Activated naive CD4-positive, alpha-beta T cell treated with anti-CD3 and anti-CD28 coated beads, Interleukin-2, amount 10 ng/mL, durations not matched to agents 7 days and 5 days (primary cell): Measurements from ENCODE around the gene AIF1L.
A peak's percentile ranks its signal among the peaks of the same experiment; 100 is the strongest.

Experiments
- CTCF ChIA-PET: fragments of 350-600 bp; sonication (Branson Sonifier 250); formaldehyde crosslinking; loops from one replicate; lab custom pipeline; 2021; ENCODE audit warnings: antibody characterized with exemption; lab: Charles Lee
- DNase-seq: peaks from one replicate; pipeline ENCODE4 v3.0.0-alpha.2; 2020
- H3K27ac Mint-ChIP-seq: one replicate; pipeline ENCODE4 v1.8.0; 2021; ENCODE audit warnings: mild to moderate bottlenecking, moderate library complexity, mixed read lengths
- H3K27me3 Mint-ChIP-seq: one replicate; pipeline ENCODE4 v1.8.0; 2021; ENCODE audit warnings: mild to moderate bottlenecking, mixed read lengths
- H3K36me3 Mint-ChIP-seq: one replicate; pipeline ENCODE4 v1.8.0; 2021; ENCODE audit warnings: mixed read lengths
- H3K4me1 Mint-ChIP-seq: one replicate; pipeline ENCODE4 v1.8.0; 2021; ENCODE audit warnings: mixed read lengths
- H3K4me3 Mint-ChIP-seq: one replicate; pipeline ENCODE4 v1.8.0; 2021; ENCODE audit warnings: mild to moderate bottlenecking, moderate library complexity, mixed read lengths
- H3K9me3 Mint-ChIP-seq: one replicate; pipeline ENCODE4 v1.8.0; 2021; ENCODE audit warnings: mixed read lengths

The AIF1L gene

DNA sequence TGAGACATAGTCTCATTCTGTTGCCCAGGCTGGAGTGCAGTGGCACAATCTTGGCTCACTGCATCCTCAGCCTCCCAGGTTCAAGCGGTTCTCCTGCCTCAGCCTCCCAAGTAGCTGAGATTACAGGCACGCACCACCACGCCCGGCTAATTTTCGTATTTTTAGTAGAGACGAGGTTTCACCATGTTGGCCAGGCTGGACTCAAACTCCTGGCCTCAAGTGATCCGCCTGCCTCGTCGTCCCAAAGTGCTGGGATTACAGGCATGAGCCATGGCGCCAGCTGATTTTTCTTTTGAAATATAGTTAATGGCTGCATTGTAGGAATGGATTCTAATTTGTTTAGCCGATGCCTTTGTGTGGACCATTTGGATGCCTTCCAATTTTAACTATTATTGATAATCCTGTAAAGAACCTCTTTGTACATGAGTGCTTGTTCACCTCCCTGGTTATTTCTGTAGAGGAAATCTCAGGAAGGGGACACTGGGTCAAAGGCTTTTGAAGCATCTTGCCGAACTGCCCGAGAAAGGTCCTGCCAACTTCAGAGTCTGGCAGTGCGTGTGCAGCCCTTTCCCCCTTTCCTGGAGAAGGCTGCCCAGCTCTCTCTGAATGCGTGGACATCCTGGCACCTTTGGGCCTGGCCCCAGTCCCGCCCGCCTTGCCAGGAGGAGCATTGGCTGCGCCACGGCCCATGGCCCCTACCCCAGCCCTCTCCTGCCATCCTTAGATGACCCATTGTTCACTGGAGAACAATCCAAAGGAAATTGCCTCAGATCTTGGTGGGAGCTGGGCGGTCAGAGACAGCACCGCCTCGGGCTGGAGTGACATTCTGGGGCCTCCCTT is 20.2 kb downstream of the AIF1L start:
- H3K4me1 Mint-ChIP-seq: no peaks in the 10 kb centered on the region
- no peaks in the 10 kb centered on the region for H3K36me3 Mint-ChIP-seq
- no peaks in the 10 kb centered on the region for H3K9me3 Mint-ChIP-seq
- no peak for DNase-seq
- H3K27me3 Mint-ChIP-seq: peaks cover 35% of the 10 kb centered on the region
- no peak overlapping the region for H3K4me3 Mint-ChIP-seq
- no peak overlapping the region for H3K27ac Mint-ChIP-seq
- CTCF ChIA-PET: no interaction called here

DNA sequence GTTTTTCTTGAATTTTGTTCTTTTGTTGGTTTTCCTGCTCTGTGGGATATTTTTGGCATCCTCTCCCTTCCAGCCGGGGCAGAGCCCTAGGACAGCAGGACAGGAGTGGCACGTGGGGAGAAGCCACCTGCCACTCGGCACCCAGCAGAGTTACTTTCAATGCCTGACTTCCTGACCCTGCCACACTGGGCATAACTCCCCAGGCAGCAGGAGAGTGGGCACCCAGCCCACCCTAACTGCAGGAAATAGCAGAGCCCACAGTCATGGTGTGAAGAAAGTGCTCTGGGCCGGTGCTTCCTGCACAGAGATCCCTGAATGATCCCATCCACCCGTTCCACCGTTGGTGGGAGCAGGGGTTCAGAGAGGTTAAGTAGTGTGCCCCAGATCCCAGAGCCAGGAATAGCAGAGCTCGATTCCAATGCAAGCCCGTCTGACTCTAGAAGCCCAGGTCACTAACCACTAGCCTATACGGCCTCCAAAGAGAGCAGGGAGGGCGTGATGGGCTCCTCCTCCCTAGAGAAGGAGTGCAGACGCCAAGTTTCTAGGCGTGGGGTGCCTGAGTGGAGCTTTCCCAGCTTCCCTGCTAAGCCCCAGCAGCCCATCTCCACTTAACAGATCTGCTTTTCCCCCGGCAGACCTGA is 20.9 kb downstream of the AIF1L start:
- H3K27me3 Mint-ChIP-seq: peaks cover 35% of the 10 kb centered on the region
- no peak overlapping the region for H3K4me3 Mint-ChIP-seq
- H3K4me1 Mint-ChIP-seq: no peaks in the 10 kb centered on the region
- no peaks in the 10 kb centered on the region for H3K36me3 Mint-ChIP-seq
- H3K27ac Mint-ChIP-seq: no peak overlapping the region
- CTCF ChIA-PET: no interaction called here
- no peak for DNase-seq
- H3K9me3 Mint-ChIP-seq: no peaks in the 10 kb centered on the region

DNA sequence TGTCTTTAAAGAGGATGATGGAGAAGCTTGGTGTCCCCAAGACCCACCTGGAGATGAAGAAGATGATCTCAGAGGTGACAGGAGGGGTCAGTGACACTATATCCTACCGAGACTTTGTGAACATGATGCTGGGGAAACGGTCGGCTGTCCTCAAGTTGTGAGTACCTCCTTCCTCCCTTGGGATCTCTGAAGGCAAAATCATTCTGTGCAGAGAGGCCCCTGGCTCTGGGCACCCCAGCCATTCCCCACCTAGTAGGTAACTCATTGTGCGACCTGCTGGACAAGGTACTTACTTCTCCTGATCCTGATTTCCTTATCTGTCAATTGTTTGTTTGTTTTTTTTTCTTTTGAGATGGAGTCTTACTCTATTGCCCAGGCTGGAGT is 21.4 kb downstream of the AIF1L start:
- Mint-ChIP-seq H3K27ac (no peak overlapping the region), H3K9me3 (no peaks in the 10 kb centered on the region), H3K36me3 (no peaks in the 10 kb centered on the region), H3K4me1 (no peaks in the 10 kb centered on the region), H3K4me3 (no peak overlapping the region), H3K27me3 (peaks cover 35% of the 10 kb centered on the region)
- CTCF ChIA-PET: no interaction called here
- no peak for DNase-seq

DNA sequence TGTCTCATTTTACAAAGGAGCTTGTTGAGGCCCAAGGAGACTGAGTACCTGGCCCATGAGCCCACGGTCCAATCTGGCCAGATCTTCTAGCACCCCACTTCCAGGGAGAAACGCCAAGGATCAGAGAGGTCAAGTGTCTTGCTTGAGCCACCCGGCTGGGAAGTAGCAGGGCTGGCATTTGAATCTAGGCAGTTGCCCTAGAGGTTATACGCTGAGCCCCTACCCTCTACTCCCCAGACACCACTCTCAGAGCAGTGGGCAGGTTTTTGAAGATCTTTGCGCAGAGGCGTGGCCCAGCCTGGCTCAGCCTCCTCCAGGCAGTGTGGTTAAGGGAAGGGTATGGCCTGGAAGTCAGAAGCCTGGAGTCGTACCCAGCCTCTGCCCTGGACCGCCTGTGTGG is 23.3 kb downstream of the AIF1L start:
- Mint-ChIP-seq H3K36me3 (no peaks in the 10 kb centered on the region), H3K27ac (no peak overlapping the region), H3K4me3 (no peak overlapping the region), H3K4me1 (peaks cover under 1% of the 10 kb centered on the region), H3K9me3 (no peaks in the 10 kb centered on the region), H3K27me3 (peaks cover 30% of the 10 kb centered on the region)
- DNase-seq: no peak
- CTCF ChIA-PET: no interaction called here

DNA sequence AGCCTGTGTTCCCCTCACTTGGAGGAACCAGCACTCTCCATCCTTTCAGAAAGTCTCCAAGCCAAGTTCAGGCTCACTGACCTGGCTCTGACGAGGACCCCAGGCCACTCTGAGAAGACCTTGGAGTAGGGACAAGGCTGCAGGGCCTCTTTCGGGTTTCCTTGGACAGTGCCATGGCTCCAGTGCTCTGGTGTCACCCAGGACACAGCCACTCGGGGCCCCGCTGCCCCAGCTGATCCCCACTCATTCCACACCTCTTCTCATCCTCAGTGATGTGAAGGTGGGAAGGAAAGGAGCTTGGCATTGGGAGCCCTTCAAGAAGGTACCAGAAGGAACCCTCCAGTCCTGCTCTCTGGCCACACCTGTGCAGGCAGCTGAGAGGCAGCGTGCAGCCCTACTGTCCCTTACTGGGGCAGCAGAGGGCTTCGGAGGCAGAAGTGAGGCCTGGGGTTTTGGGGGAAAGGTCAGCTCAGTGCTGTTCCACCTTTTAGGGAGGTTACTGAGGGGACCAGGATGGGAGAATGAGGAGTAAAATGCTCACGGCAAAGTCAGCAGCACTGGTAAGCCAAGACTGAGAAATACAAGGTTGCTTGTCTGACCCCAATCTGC is 24.4 kb downstream of the AIF1L start:
- Mint-ChIP-seq H3K9me3 (no peaks in the 10 kb centered on the region), H3K4me1 (peaks cover 6% of the 10 kb centered on the region), H3K27ac (no peak overlapping the region), H3K27me3 (peaks cover 32% of the 10 kb centered on the region), H3K36me3 (no peaks in the 10 kb centered on the region), H3K4me3 (no peak overlapping the region)
- CTCF ChIA-PET: no interaction called here
- DNase-seq: no peak

DNA sequence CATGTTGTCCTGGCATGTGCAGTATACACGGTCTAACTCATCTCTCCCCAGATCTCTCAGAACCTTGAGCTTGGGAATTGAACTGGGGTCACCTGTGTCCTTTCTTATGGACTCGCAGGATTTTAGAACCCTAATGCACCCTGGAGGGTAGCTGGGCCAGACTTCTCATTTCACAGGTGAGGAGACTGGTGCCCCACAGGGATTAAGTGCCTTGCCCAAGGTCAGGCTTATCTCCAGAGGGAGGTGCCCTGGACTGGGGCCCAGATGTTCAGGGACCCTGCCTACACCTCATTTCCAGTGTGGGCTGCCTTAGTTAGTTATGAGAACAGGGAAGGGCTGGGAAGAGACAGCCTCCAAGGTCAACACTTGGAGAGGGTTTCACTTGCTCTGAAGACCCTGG is 25.0 kb downstream of the AIF1L start:
- CTCF ChIA-PET: no interaction called here
- peaks cover 32% of the 10 kb centered on the region for H3K27me3 Mint-ChIP-seq
- peaks cover 12% of the 10 kb centered on the region for H3K4me1 Mint-ChIP-seq
- peaks cover 5% of the 10 kb centered on the region for H3K36me3 Mint-ChIP-seq
- H3K27ac Mint-ChIP-seq: no peak overlapping the region
- DNase-seq: no peak
- H3K4me3 Mint-ChIP-seq: no peak overlapping the region
- no peaks in the 10 kb centered on the region for H3K9me3 Mint-ChIP-seq

DNA sequence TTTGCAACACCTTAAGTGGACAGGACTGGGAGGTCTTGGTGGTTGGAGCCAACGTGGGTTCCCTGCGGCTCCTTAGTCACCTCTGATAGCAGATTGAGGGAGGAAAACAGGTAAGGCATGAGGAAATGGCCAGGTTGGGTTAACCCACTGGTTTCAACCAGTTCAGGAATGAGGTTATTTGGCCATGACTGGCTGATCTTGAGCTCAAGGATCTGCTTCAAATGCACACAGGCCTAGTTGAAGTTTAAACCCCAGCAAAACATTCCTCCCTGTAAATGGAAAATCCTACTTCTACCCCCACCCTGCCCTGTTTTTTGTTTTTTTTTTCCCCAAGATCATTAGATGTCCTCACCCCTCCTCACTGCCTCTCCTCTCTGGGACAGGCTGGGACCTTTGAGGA is 25.8 kb downstream of the AIF1L start:
- H3K36me3 Mint-ChIP-seq: peaks cover 5% of the 10 kb centered on the region
- H3K9me3 Mint-ChIP-seq: no peaks in the 10 kb centered on the region
- no peak overlapping the region for H3K4me3 Mint-ChIP-seq
- H3K27ac Mint-ChIP-seq: no peak overlapping the region
- peaks cover 20% of the 10 kb centered on the region for H3K4me1 Mint-ChIP-seq
- DNase-seq: no peak
- CTCF ChIA-PET: no interaction called here
- peaks cover 26% of the 10 kb centered on the region for H3K27me3 Mint-ChIP-seq

DNA sequence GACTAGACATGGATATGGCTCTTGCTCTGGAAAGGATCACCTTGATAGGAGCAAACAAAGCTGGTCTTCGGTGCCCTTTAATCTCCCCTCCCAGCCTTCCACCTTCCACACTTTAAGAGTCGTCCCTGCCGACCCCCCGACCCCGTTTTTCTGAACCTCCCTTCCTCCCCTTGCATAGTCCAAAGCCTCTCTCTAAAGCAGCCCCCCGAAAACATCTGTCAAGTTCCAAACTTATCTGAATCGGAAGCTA is 28.6 kb downstream of the AIF1L start:
- Mint-ChIP-seq H3K36me3 (peaks cover 24% of the 10 kb centered on the region), H3K4me1 (peaks cover 30% of the 10 kb centered on the region)
- CTCF ChIA-PET: interaction anchor here (1.5 to 1.8 kb wide), 2 partner anchors 53 to 211 kb away, joined by 3 to 7 read pairs; no protein-coding TSS in a partner anchor

DNA sequence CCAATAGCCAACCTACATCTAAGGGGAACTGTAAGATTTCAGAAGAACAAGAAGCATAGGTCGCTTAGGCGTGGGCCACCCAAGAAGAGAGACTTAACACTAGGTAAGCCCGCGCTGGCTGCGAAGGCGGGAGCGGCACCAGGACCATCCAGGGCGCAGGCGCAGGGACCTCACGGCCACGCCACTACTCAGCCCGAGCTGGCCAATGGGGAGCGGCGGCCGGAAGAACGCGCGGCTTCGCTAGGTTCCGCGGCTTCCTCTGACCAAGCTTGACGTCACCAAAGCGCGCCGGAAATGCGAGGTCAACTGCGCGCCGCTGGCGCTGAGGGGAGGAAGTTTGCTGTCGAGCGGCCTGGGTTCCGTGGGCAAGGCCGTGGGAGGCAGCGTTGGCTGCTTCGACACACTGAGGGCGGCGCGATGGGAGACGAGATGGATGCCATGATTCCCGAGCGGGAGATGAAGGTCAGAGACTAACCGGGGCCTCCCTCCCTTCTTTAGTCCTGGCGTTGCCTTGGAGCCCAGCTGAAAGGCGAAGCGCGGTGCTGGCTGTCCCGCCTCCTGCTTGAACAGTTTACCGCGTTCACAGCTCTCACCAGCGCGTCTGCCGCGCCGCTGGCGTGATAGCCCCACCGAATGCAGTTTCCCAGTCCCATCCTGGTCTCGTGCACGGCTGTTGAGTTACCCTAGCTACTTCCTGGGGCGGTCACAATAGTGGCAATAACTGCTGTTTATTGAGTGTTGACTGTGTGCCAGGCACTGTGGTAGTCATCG is 29.1 kb downstream of the AIF1L start, which contains the start of gene NUP214:
TSS of gene NUP214 (plus strand) at position 299 of the 771 bp plus-strand sequence. CDS start at position 418, 119 bp downstream.
- Mint-ChIP-seq H3K4me1 (peaks cover 30% of the 10 kb centered on the region), H3K27ac (peak within 1 kb of the TSS; percentile 97), H3K4me3 (peak within 1 kb of the TSS; percentile 94), H3K27me3 (peaks cover 3% of the 10 kb centered on the region), H3K9me3 (no peaks in the 10 kb centered on the region), H3K36me3 (peaks cover 26% of the 10 kb centered on the region)
- CTCF ChIA-PET: interaction anchor here (1.5 to 1.8 kb wide), 2 partner anchors 52 to 210 kb away, joined by 3 to 7 read pairs; no protein-coding TSS in a partner anchor
- peak; percentile 100 for DNase-seq

More for the DNA sequence above, 28.6 kb downstream of the AIF1L start:
- Mint-ChIP-seq H3K27ac (peak overlapping the region; percentile 97), H3K4me3 (peak overlapping the region; percentile 94), H3K27me3 (peaks cover 6% of the 10 kb centered on the region), H3K9me3 (no peaks in the 10 kb centered on the region)
- no peak for DNase-seq

DNA sequence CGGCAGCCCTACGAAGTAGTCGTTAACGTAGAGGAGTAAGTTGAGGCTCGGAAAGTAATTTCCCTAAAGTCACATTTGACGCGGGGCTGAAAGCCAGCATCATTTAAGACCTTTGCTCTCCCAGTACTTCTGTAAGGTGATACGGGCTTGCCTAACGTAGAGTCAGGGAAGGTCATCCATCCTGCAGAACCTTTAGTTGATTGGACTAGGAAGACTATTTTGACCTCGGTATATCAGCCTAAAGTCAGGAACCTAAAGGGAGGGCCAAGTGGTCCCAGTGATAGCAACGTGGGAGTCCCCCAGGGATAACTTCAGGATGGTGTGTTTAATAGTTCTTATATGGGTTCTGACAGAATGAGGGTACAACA is 29.7 kb downstream of the AIF1L start:
- H3K9me3 Mint-ChIP-seq: no peaks in the 10 kb centered on the region
- H3K4me1 Mint-ChIP-seq: peaks cover 30% of the 10 kb centered on the region
- no peak for DNase-seq
- peaks cover 3% of the 10 kb centered on the region for H3K27me3 Mint-ChIP-seq
- CTCF ChIA-PET: interaction anchor here (1.5 to 1.8 kb wide), 2 partner anchors 52 to 210 kb away, joined by 3 to 7 read pairs; no protein-coding TSS in a partner anchor
- H3K27ac Mint-ChIP-seq: peak overlapping the region; percentile 97
- H3K36me3 Mint-ChIP-seq: peaks cover 27% of the 10 kb centered on the region
- peak overlapping the region; percentile 94 for H3K4me3 Mint-ChIP-seq

DNA sequence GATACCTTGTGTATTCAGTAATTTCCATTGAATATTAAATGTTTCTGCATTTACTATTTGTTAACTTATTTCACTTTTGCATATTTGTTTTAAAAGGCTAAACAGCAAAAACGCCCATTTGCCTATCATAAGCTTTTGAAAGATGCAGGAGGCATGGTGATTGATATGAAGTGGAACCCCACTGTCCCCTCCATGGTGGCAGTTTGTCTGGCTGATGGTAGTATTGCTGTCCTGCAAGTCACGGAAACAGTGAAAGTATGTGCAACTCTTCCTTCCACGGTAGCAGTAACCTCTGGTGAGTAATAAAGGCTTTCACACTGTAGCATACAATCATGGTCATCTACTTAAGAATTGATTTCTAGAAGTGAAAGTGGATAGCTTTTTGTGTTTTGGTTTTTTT is 32.9 kb downstream of the AIF1L start:
- DNase-seq: no peak
- H3K9me3 Mint-ChIP-seq: no peaks in the 10 kb centered on the region
- H3K4me1 Mint-ChIP-seq: peaks cover 30% of the 10 kb centered on the region
- CTCF ChIA-PET: interaction anchor here (1.7 kb wide), 1 partner anchor 83 kb away, joined by 4 read pairs; no protein-coding TSS in a partner anchor
- H3K4me3 Mint-ChIP-seq: no peak overlapping the region
- H3K27ac Mint-ChIP-seq: no peak overlapping the region
- peaks cover 3% of the 10 kb centered on the region for H3K27me3 Mint-ChIP-seq
- H3K36me3 Mint-ChIP-seq: peaks cover 49% of the 10 kb centered on the region

DNA sequence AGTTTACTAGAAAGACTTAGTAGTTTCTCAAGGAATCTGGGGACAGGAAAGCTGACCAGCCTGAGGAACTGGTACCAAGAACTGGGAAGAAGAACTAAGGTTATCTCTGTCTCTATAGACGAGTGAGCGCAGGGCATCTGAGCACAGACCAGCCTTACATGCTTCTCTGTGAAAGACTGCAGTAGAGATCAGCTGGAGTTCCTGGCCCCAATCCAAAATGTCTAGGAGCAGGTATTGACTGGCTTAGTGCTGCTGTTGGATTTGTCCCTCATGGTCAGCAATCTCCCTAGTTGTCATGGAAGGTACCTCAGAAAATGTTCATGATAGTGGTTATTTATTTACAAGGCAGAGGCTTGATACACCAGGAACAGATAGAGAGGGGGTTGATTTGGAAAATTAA is 42.3 kb downstream of the AIF1L start:
- Mint-ChIP-seq H3K36me3 (peaks cover 60% of the 10 kb centered on the region), H3K9me3 (no peaks in the 10 kb centered on the region), H3K4me1 (no peaks in the 10 kb centered on the region), H3K27me3 (no peaks in the 10 kb centered on the region), H3K27ac (no peak overlapping the region), H3K4me3 (no peak overlapping the region)
- CTCF ChIA-PET: no interaction called here
- no peak for DNase-seq

DNA sequence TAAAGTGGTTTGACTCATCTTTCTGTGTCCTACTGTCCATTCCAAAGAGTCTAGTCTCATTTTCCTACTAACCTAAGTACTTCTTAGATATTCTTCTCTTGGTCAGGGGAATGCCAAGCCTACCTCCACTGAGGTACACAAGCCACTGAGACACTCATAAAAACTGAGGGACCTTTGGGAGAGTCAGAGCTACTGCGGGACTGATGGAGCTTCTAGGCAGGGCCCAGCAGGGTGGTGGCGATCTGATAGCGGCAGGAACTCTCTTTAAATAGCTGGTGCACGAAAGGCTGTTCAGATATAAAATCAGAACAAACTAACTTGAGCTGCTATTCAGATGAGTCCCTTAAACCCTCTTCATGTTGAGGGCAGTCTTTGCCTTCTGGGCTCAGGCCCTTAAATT is 43.8 kb downstream of the AIF1L start:
- H3K36me3 Mint-ChIP-seq: peaks cover 60% of the 10 kb centered on the region
- no peak overlapping the region for H3K27ac Mint-ChIP-seq
- no peaks in the 10 kb centered on the region for H3K9me3 Mint-ChIP-seq
- no peak for DNase-seq
- H3K27me3 Mint-ChIP-seq: no peaks in the 10 kb centered on the region
- H3K4me1 Mint-ChIP-seq: no peaks in the 10 kb centered on the region
- CTCF ChIA-PET: no interaction called here
- H3K4me3 Mint-ChIP-seq: no peak overlapping the region

DNA sequence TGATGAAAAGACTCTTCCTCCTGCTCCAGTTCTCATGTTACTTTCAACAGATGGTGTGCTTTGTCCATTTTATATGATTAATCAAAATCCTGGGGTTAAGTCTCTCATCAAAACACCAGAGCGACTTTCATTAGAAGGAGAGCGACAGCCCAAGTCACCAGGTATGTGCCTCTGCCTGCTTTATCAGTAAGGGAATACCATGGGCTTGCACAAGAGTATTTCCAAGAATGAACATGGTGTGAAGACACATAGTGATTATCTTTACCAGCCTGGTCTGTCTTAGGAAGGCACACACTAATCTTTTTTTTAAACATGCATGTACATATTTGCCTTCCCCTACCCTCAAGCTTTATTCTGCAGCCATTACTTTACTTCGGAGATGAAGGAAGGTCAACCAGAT is 44.2 kb downstream of the AIF1L start:
- CTCF ChIA-PET: no interaction called here
- H3K36me3 Mint-ChIP-seq: peaks cover 63% of the 10 kb centered on the region
- no peak overlapping the region for H3K27ac Mint-ChIP-seq
- no peak overlapping the region for H3K4me3 Mint-ChIP-seq
- no peaks in the 10 kb centered on the region for H3K9me3 Mint-ChIP-seq
- no peak for DNase-seq
- no peaks in the 10 kb centered on the region for H3K27me3 Mint-ChIP-seq
- H3K4me1 Mint-ChIP-seq: no peaks in the 10 kb centered on the region
